Activated T-helper 2 cell treated with anti-CD3 and anti-CD28 coated beads, Interferon-gamma antibody, Interleukin-2, Interleukin-4, amounts not matched to agents 10 μg/mL and 5 μg/mL and 100 μg/mL, durations not matched to agents 14 hours and 24 hours and 36 hours (primary cell): ENCODE data around the gene C5orf63. TPM values are rescaled to one million over a fixed set of nuclear protein-coding genes. Genes with fewer than 3 reads are reported as not detected.
"Not testable (repeated sequence)": the region's sequence is repeated elsewhere in the genome, so short reads cannot be mapped to it uniquely, and the experiment has no call there.

Experiments used
- DNase-seq: peaks from one replicate; pipeline ENCODE4 v3.0.0; 2021; ENCODE audit warnings: low spot score
- H3K27ac Mint-ChIP-seq: one replicate; pipeline ENCODE4 v1.8.0; 2021; ENCODE audit warnings: mixed read lengths
- H3K27me3 Mint-ChIP-seq: one replicate; pipeline ENCODE4 v1.8.0; 2021; ENCODE audit warnings: low read depth, mixed read lengths
- H3K36me3 Mint-ChIP-seq: one replicate; pipeline ENCODE4 v1.8.0; 2021; ENCODE audit warnings: low read depth, mixed read lengths
- H3K4me1 Mint-ChIP-seq: one replicate; pipeline ENCODE4 v1.8.0; 2021; ENCODE audit warnings: low read depth, mixed read lengths
- H3K4me3 Mint-ChIP-seq: one replicate; pipeline ENCODE4 v1.8.0; 2021; ENCODE audit warnings: low read depth, mild to moderate bottlenecking, moderate library complexity, mixed read lengths
- H3K9me3 Mint-ChIP-seq: one replicate; pipeline ENCODE4 v1.8.0; 2021; ENCODE audit warnings: mixed read lengths
- intact Hi-C: fragments of 100-400 bp; cut with micrococcal nuclease; formaldehyde crosslinking; loops from one replicate; pipeline ENCODE4 v1.15.1; 2023
- total RNA-seq: library from RNA; stranded (reverse); gene quantifications from 2 replicates; pipeline ENCODE4 v1.2.3, GENCODE V29; 2022

Gene C5orf63
- 6.1 and 6.4 TPM in 2 replicates for total RNA-seq

- peak within 1 kb of the TSS; percentile 94 for H3K4me3 Mint-ChIP-seq
- peaks cover 23% of the 10 kb centered on the region for H3K36me3 Mint-ChIP-seq
- no peaks in the 10 kb centered on the region for H3K27me3 Mint-ChIP-seq
- peak; percentile 68 for DNase-seq
- H3K9me3 Mint-ChIP-seq = no peaks in the 10 kb centered on the region
- intact Hi-C loops = loop anchor here (1.0 to 10.0 kb wide), 3 partner anchors 43 to 442 kb away; partner anchors contain the start of genes MARCHF3 and PRRC1
- peak within 1 kb of the TSS; percentile 91 for H3K27ac Mint-ChIP-seq
- H3K4me1 Mint-ChIP-seq = peaks cover 22% of the 10 kb centered on the region
Measured at GRCh38 chr5:127072861-127073846, at the start of gene C5orf63. Gene C5orf63 (minus strand): TSS chr5:127073502. CDS start chr5:127058995, 14,507 bp downstream.

- Mint-ChIP-seq H3K9me3 (peaks cover 12% of the 10 kb centered on the region), H3K27me3 (no peaks in the 10 kb centered on the region), H3K4me1 (no peaks in the 10 kb centered on the region), H3K27ac (no peak overlapping the region), H3K4me3 (no peak overlapping the region), H3K36me3 (no peaks in the 10 kb centered on the region)
- intact Hi-C loops = no loop called here
- no peak for DNase-seq
Measured at GRCh38 chr5:127112347-127112864, 39.1 kb upstream of the C5orf63 start.

- H3K9me3 Mint-ChIP-seq = peaks cover 12% of the 10 kb centered on the region
- no peaks in the 10 kb centered on the region for H3K4me1 Mint-ChIP-seq
- H3K27ac Mint-ChIP-seq = no peak overlapping the region
- DNase-seq = no peak
- H3K27me3 Mint-ChIP-seq = no peaks in the 10 kb centered on the region
- H3K36me3 Mint-ChIP-seq = no peaks in the 10 kb centered on the region
- intact Hi-C loops = no loop called here
- no peak overlapping the region for H3K4me3 Mint-ChIP-seq
Measured at GRCh38 chr5:127111112-127111511, 37.8 kb upstream of the C5orf63 start.

DNA sequence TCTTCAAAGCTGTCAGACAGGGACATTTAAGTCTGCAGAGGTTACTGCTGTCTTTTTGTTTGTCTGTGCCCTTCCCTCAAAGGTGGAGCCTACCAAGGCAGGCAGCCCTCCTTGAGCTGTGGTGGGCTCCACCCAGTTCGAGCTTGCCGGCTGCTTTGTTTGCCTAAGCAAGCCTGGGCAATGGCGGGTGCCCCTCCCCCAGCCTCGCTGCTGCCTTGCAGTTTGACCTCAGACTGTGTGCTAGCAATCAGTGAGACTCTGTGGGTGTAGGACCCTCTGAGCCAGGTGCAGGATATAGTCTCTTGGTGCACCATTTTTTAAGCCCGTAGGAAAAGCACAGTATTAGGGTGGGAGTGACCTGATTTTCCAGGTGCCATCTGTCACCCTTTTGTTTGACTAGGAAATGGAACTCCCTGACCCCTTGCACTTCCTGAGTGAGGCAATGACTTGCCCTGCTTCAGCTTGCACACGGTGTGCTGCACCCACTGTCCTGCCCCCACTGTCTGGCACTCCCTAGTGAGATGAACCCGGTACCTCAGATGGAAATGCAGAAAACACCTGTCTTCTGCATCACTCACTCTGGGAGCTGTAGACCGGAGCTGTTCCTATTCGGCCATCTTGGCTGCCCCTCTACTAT, 35.4 kb upstream of the C5orf63 start:
- H3K27me3 Mint-ChIP-seq, H3K4me3 Mint-ChIP-seq, H3K4me1 Mint-ChIP-seq, H3K27ac Mint-ChIP-seq, DNase-seq, H3K36me3 Mint-ChIP-seq, intact Hi-C loops: not testable (repeated sequence)
- H3K9me3 Mint-ChIP-seq = peaks cover 12% of the 10 kb centered on the region

DNA sequence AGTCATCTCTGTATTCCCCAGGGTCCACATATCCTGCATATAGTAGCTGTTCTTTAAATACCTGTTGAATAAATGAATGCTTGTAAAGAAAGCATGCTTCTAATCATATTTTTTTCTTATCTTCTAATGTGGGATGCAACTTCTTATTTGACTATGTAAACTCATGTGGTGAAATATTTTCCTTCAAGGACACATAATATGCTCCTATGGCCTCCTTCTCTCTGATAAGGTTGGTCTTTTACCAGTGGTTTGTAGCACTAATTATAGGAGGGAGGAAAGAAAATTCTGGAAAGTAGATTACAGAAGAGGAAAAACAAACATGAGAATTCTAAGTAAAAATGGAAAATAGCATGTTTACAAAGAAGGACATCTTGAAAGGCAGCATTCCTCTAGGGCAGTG, 28.6 kb upstream of the C5orf63 start:
- DNase-seq = no peak
- no peak overlapping the region for H3K4me3 Mint-ChIP-seq
- H3K27ac Mint-ChIP-seq = no peak overlapping the region
- H3K9me3 Mint-ChIP-seq = no peaks in the 10 kb centered on the region
- H3K4me1 Mint-ChIP-seq = no peaks in the 10 kb centered on the region
- intact Hi-C loops = no loop called here
- H3K36me3 Mint-ChIP-seq = no peaks in the 10 kb centered on the region
- H3K27me3 Mint-ChIP-seq = peaks cover 3% of the 10 kb centered on the region

- Mint-ChIP-seq H3K9me3 (no peaks in the 10 kb centered on the region), H3K4me1 (no peaks in the 10 kb centered on the region), H3K27ac (no peak overlapping the region), H3K36me3 (no peaks in the 10 kb centered on the region), H3K4me3 (no peak overlapping the region), H3K27me3 (peaks cover 3% of the 10 kb centered on the region)
- DNase-seq = no peak
- intact Hi-C loops = no loop called here
Measured at GRCh38 chr5:127101533-127101932, 28.2 kb upstream of the C5orf63 start.

DNA sequence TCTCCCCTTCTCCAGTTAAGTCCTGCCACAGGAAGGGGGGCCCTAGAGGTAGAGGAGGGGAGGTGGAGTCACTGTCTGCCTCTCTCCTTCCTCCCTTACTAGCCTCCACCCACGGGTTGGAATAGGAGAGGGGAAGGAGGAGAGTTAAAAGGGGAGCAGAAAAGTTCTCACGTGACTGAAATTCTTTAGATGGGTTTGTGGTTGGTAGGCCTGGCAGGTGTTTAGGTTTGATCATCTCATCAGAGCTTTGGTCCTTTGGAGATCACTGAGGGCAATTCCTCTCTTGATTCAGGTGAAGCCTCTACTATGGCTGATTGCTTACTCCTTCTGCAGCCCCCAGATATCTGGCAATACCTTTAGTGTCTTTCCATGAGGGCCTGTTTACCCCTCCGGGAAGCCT, 24.9 kb upstream of the C5orf63 start:
- Mint-ChIP-seq H3K4me1 (no peaks in the 10 kb centered on the region), H3K27me3 (peaks cover 3% of the 10 kb centered on the region), H3K9me3 (no peaks in the 10 kb centered on the region), H3K36me3 (no peaks in the 10 kb centered on the region), H3K27ac (no peak overlapping the region), H3K4me3 (no peak overlapping the region)
- intact Hi-C loops = no loop called here
- no peak for DNase-seq

GRCh38 chr5:127097278-127097677, 24.0 kb upstream of the C5orf63 start:
- intact Hi-C loops = no loop called here
- no peak for DNase-seq
- no peaks in the 10 kb centered on the region for H3K9me3 Mint-ChIP-seq
- H3K4me1 Mint-ChIP-seq = no peaks in the 10 kb centered on the region
- peaks cover under 1% of the 10 kb centered on the region for H3K27me3 Mint-ChIP-seq
- no peaks in the 10 kb centered on the region for H3K36me3 Mint-ChIP-seq
- no peak overlapping the region for H3K27ac Mint-ChIP-seq
- no peak overlapping the region for H3K4me3 Mint-ChIP-seq

GRCh38 chr5:127096328-127096993, 23.2 kb upstream of the C5orf63 start:
- Mint-ChIP-seq H3K9me3 (no peaks in the 10 kb centered on the region), H3K4me1 (no peaks in the 10 kb centered on the region), H3K36me3 (no peaks in the 10 kb centered on the region), H3K4me3 (no peak overlapping the region), H3K27me3 (no peaks in the 10 kb centered on the region), H3K27ac (no peak overlapping the region)
- DNase-seq = no peak
- intact Hi-C loops = no loop called here

GRCh38 chr5:127094161-127094814, 21.0 kb upstream of the C5orf63 start:
- H3K4me1 Mint-ChIP-seq = peaks cover under 1% of the 10 kb centered on the region
- DNase-seq = no peak
- H3K27me3 Mint-ChIP-seq = no peaks in the 10 kb centered on the region
- no peak overlapping the region for H3K4me3 Mint-ChIP-seq
- H3K27ac Mint-ChIP-seq = no peak overlapping the region
- intact Hi-C loops = no loop called here
- no peaks in the 10 kb centered on the region for H3K9me3 Mint-ChIP-seq
- no peaks in the 10 kb centered on the region for H3K36me3 Mint-ChIP-seq

DNA sequence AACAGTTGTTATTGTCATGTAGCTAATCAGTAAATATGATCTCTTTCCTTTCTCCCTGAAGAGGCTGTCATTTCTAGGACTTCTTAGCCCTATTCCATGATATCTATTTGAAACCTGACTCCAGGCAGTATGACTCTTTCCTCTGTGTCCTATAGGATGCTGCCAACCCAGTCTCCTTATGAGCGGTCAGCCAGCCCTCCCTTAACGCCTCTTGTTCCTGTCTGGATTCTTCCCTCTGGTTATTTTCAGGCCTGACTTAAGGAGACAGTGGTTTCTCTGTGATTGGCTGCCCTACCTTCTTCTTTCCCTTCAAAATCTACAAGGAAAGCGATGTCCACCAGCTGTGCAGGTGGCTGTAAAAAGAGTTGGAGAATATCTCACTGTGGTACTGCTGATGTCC, 19.4 kb upstream of the C5orf63 start:
- peaks cover 6% of the 10 kb centered on the region for H3K4me1 Mint-ChIP-seq
- H3K27ac Mint-ChIP-seq = no peak overlapping the region
- H3K27me3 Mint-ChIP-seq = no peaks in the 10 kb centered on the region
- intact Hi-C loops = no loop called here
- DNase-seq = no peak
- H3K36me3 Mint-ChIP-seq = no peaks in the 10 kb centered on the region
- no peaks in the 10 kb centered on the region for H3K9me3 Mint-ChIP-seq
- H3K4me3 Mint-ChIP-seq = no peak overlapping the region

DNA sequence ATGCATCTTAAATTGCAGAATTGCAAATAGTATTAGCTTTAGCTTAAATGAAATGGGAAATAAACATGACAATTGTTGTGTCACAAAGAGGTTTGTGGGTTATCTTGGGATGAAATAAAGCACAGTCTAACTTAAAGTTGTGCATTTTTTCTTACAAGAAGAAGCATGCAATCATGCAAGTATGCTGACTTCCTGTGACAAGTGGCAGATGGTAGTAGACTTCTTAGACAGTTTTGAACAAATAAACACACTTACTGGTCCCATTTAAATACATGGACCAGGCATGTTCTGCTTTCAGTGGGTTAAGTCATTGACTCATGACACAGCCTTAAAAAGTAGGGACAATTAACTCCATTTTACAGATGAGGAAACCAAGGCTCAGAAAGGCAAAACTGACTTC, 15.9 kb upstream of the C5orf63 start:
- H3K27me3 Mint-ChIP-seq = no peaks in the 10 kb centered on the region
- H3K36me3 Mint-ChIP-seq = no peaks in the 10 kb centered on the region
- no peak overlapping the region for H3K4me3 Mint-ChIP-seq
- no peak overlapping the region for H3K27ac Mint-ChIP-seq
- H3K9me3 Mint-ChIP-seq = no peaks in the 10 kb centered on the region
- DNase-seq = no peak
- intact Hi-C loops = no loop called here
- H3K4me1 Mint-ChIP-seq = peaks cover 6% of the 10 kb centered on the region
